Activated CD8-positive, alpha-beta memory T cell treated with anti-CD3 and anti-CD28 coated beads, Interleukin-2, amount 10 ng/mL, durations not matched to agents 7 days and 5 days (primary cell): ENCODE results near the gene SLC17A1. TPM values are rescaled to one million over a fixed set of nuclear protein-coding genes. Genes with fewer than 3 reads are reported as not detected.

Experiments
- ATAC-seq: fragments of 150-1000 bp; cut with Tn5 transposase; one replicate; pipeline ENCODE4 v1.10.0; 2021; ENCODE audit warnings: moderate library complexity
- CTCF ChIA-PET: fragments of 350-600 bp; sonication (Branson Sonifier 250); formaldehyde crosslinking; loops from one replicate; lab custom pipeline; 2021; ENCODE audit warnings: antibody characterized with exemption; lab: Charles Lee
- DNase-seq: peaks from one replicate; pipeline ENCODE4 v3.0.0-alpha.2; 2020
- H3K27ac Mint-ChIP-seq: one replicate; pipeline ENCODE4 v1.8.0; 2021; ENCODE audit warnings: mild to moderate bottlenecking, mixed read lengths
- H3K27me3 Mint-ChIP-seq: one replicate; pipeline ENCODE4 v1.8.0; 2021; ENCODE audit warnings: mixed read lengths
- H3K36me3 Mint-ChIP-seq: one replicate; pipeline ENCODE4 v1.8.0; 2021; ENCODE audit warnings: mild to moderate bottlenecking, mixed read lengths
- H3K4me1 Mint-ChIP-seq: one replicate; pipeline ENCODE4 v1.8.0; 2021; ENCODE audit warnings: mixed read lengths
- H3K4me3 Mint-ChIP-seq: one replicate; pipeline ENCODE4 v1.8.0; 2021; ENCODE audit warnings: mild to moderate bottlenecking, moderate library complexity, mixed read lengths
- H3K9me3 Mint-ChIP-seq: one replicate; pipeline ENCODE4 v1.8.0; 2022; ENCODE audit warnings: low read depth, mixed read lengths
- total RNA-seq, 2 experiments: library from RNA; stranded (reverse); gene quantifications; one replicate each; pipeline ENCODE4 v1.2.3, GENCODE V29; 2021

SLC17A1 gene
- total RNA-seq, 2 experiments from 2014 or later = not detected

DNA sequence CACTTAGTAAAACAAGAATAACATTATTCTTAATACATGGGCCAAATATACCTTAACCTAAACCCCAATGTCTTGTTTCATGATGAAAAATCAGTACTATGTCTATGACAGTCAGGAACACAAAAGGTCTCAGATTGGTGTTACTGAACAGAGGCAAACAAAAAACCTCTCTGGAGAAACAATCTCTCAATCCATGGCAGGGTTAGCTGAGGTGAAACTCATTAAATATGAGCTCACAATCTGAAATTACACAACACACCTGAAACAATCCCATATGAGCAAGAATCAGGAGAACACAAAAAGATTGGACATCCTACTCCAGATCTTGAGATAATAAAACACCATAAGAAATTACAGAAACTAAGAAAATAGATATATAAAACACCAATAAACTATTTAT is 83.8 kb downstream of the SLC17A1 start:
- Mint-ChIP-seq H3K9me3 (no peaks in the 10 kb centered on the region), H3K27ac (no peak overlapping the region), H3K4me1 (no peaks in the 10 kb centered on the region), H3K27me3 (no peaks in the 10 kb centered on the region), H3K4me3 (no peak overlapping the region), H3K36me3 (no peaks in the 10 kb centered on the region)
- no peak for DNase-seq
- CTCF ChIA-PET = no interaction called here
- no peak for ATAC-seq

DNA sequence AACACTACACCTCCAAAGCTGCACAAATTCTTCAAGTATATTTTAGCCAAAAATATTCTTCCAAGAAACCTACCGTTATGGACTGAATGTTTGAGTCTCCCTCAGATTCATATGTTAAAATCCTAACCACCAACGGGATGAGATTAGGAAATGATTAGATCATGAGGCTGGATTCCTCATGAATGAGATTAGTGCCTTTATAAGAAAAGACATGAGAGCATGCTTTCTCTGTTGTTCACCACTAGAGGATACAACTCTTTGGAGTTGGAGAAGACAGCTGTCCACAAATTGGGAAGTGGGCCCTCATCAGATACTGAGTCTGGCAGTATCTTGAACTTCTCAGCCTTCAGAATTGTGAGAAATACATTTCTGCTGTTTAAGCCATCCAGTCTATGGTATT is 84.4 kb downstream of the SLC17A1 start:
- Mint-ChIP-seq H3K27me3 (no peaks in the 10 kb centered on the region), H3K4me3 (no peak overlapping the region), H3K4me1 (no peaks in the 10 kb centered on the region), H3K9me3 (no peaks in the 10 kb centered on the region), H3K36me3 (no peaks in the 10 kb centered on the region), H3K27ac (no peak overlapping the region)
- CTCF ChIA-PET = no interaction called here
- no peak for DNase-seq
- no peak for ATAC-seq

DNA sequence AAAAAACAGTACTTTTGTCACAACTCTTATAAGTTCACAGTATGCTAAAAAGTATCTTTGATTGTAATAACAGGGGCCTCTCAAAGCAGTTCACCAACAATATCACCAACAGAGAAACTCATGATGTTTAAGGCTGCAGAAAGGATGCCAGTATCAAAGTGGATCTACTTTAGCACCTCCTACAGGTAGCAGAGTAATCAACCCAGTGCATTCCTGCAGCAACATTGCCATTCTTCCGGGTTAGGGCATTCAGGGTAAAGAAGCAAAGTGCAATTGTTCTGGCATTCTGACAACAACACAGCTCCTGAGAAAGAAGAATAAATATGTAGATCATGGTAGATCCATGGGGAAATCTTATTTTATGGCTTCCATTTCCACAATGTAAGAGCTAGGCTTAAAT is 84.9 kb downstream of the SLC17A1 start:
- CTCF ChIA-PET = no interaction called here
- H3K4me1 Mint-ChIP-seq = no peaks in the 10 kb centered on the region
- no peak overlapping the region for H3K4me3 Mint-ChIP-seq
- no peaks in the 10 kb centered on the region for H3K27me3 Mint-ChIP-seq
- no peak for ATAC-seq
- no peaks in the 10 kb centered on the region for H3K9me3 Mint-ChIP-seq
- H3K36me3 Mint-ChIP-seq = no peaks in the 10 kb centered on the region
- DNase-seq = no peak
- H3K27ac Mint-ChIP-seq = no peak overlapping the region

DNA sequence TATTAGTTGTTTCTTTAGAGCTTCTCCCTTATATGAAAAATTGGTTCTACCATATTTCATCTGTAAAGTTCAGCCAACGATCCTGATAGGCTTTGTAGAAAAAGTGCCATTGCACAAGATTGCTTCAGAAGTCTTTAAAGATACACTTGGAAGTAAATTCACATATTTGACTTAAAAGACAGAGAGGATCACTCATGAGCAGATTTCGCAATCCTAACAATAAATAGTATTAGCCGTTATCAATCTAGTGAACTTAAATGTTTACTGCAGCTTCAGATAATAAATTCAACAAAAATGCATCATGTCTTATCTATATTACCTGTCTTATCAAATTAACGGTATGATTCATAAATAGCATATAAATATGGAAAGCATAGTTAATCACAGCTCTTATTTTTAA is 86.0 kb downstream of the SLC17A1 start:
- ATAC-seq = no peak
- CTCF ChIA-PET = interaction anchor here (0.7 kb wide), 1 partner anchor 14 kb away, joined by 3 read pairs; no protein-coding TSS in a partner anchor
- H3K4me3 Mint-ChIP-seq = no peak overlapping the region

DNA sequence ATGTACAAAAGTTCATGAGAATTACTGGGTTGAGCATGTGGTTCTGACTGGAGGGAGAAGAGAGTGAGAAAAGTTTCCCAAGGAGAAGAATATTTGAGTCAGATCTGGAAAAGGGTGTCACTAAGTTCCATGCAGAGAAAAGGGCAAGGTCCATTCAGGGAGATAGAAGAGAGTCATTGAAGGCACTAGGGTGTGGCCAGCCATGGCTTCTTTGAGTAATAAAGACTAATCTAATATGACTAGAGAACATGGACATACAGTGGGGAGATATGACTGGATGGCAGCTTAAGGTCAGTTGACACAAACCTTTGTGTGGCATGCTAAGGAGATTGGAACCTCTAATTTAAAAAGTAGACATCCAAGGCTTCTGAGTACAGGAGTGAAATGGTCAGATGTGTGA is 88.0 kb downstream of the SLC17A1 start:
- no peak for DNase-seq
- H3K27me3 Mint-ChIP-seq = peaks cover 8% of the 10 kb centered on the region
- CTCF ChIA-PET = interaction anchor here (1.5 kb wide), 1 partner anchor 10 kb away, joined by 3 read pairs; the partner anchor contains the start of gene SLC17A4
- no peaks in the 10 kb centered on the region for H3K4me1 Mint-ChIP-seq
- no peak for ATAC-seq
- H3K27ac Mint-ChIP-seq = no peak overlapping the region
- H3K36me3 Mint-ChIP-seq = no peaks in the 10 kb centered on the region
- H3K4me3 Mint-ChIP-seq = no peak overlapping the region
- H3K9me3 Mint-ChIP-seq = peaks cover 2% of the 10 kb centered on the region

More for the DNA sequence above, 86.0 kb downstream of the SLC17A1 start:
- no peak for DNase-seq
- H3K4me1 Mint-ChIP-seq = no peaks in the 10 kb centered on the region
- peaks cover under 1% of the 10 kb centered on the region for H3K9me3 Mint-ChIP-seq
- H3K27ac Mint-ChIP-seq = no peak overlapping the region
- H3K27me3 Mint-ChIP-seq = no peaks in the 10 kb centered on the region
- no peaks in the 10 kb centered on the region for H3K36me3 Mint-ChIP-seq

DNA sequence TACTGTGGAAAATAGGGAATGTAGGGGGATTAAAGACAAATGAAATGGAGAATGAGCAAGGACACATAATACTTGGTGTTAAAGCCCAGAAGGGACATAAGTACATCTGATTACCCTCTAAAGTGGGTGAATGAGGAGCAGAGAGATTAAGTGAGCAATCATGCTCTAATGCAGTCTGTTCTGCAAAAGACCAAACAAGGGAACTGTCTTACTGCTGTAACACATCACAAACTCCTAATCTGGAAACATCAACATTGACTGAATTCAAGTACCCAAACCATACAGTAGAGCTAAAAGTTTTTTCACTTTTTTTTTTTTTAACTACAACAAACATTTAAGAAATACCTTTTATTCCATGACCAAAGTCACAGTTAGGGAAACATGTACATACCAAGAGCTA is 96.6 kb downstream of the SLC17A1 start:
- Mint-ChIP-seq H3K36me3 (peaks cover 2% of the 10 kb centered on the region), H3K27me3 (peaks cover 65% of the 10 kb centered on the region), H3K27ac (no peak overlapping the region), H3K4me3 (no peak overlapping the region), H3K9me3 (peaks cover 5% of the 10 kb centered on the region), H3K4me1 (no peaks in the 10 kb centered on the region)
- ATAC-seq = no peak
- no peak for DNase-seq
- CTCF ChIA-PET = no interaction called here

Other genes starting within 250 kb of the SLC17A1 start
- not detected for gene SCGN, start 179.8 kb downstream of the SLC17A1 start, total RNA-seq
- not detected for gene SLC17A4, start 77.3 kb downstream of the SLC17A1 start, total RNA-seq
- gene SLC17A3, start 42.2 kb upstream of the SLC17A1 start, total RNA-seq = under 1 TPM; 0.26 to 0.76 TPM
- gene SLC17A2, start 98.6 kb upstream of the SLC17A1 start, total RNA-seq = not detected
- 10 to 100 TPM; 19.0 to 28.2 TPM for gene TRIM38, start 130.8 kb upstream of the SLC17A1 start, total RNA-seq